Measurements from ENCODE around the gene TOMM40L.

The TOMM40L gene
- total RNA-seq, result 6.8 to 36.7 (median 13.1) reads per million in 3 experiments

- peak; percentile 93 for DNase-seq
Measured at GRCh38 chr1:161225534-161226319, at the start of gene TOMM40L. TSS of gene TOMM40L (plus strand) at chr1:161226060. CDS start at chr1:161226490, 430 bp downstream.

- no peak for DNase-seq
Measured at GRCh38 chr1:161176468-161177111, 49.3 kb upstream of the TOMM40L start.

GRCh38 chr1:161177112-161177935 is 48.5 kb upstream of the TOMM40L start, which contains the start of gene B4GALT3:
TSS of gene B4GALT3 (minus strand) at chr1:161177507. CDS start at chr1:161176060, 1,447 bp downstream.
- DNase-seq, result peak; percentile 88

GRCh38 chr1:161177936-161178244 is 48.0 kb upstream of the TOMM40L start:
- no peak for DNase-seq

- no peak for DNase-seq
Measured at GRCh38 chr1:161179698-161180097, 46.2 kb upstream of the TOMM40L start.

- no peak for DNase-seq
Measured at GRCh38 chr1:161180639-161181038, 45.2 kb upstream of the TOMM40L start.

GRCh38 chr1:161182214-161182613 is 43.6 kb upstream of the TOMM40L start:
- peak; percentile 64 for DNase-seq

GRCh38 chr1:161185282-161185682 is 40.6 kb upstream of the TOMM40L start:
- peak; percentile 85 for DNase-seq

GRCh38 chr1:161185732-161186311 is 40.0 kb upstream of the TOMM40L start:
- DNase-seq, result no peak

GRCh38 chr1:161187311-161187710 is 38.5 kb upstream of the TOMM40L start:
- no peak for DNase-seq

GRCh38 chr1:161188381-161188780 is 37.5 kb upstream of the TOMM40L start:
- DNase-seq, result no peak

- no peak for DNase-seq
Measured at GRCh38 chr1:161189036-161189435, 36.8 kb upstream of the TOMM40L start.

GRCh38 chr1:161190962-161191521 is 34.8 kb upstream of the TOMM40L start:
- no peak for DNase-seq

- no peak for DNase-seq
Measured at GRCh38 chr1:161191971-161192370, 33.9 kb upstream of the TOMM40L start.

GRCh38 chr1:161192476-161193465 is 33.1 kb upstream of the TOMM40L start:
- DNase-seq, result peak; percentile 67

- no peak for DNase-seq
Measured at GRCh38 chr1:161193561-161194235, 32.2 kb upstream of the TOMM40L start.

- no peak for DNase-seq
Measured at GRCh38 chr1:161195171-161195570, 30.7 kb upstream of the TOMM40L start.

GRCh38 chr1:161196111-161196510 is 29.7 kb upstream of the TOMM40L start:
- no peak for DNase-seq

GRCh38 chr1:161196521-161197451 is 29.1 kb upstream of the TOMM40L start:
- no peak for DNase-seq
